Measurements from ENCODE around the gene INTS11. TPM values are rescaled to one million over a fixed set of nuclear protein-coding genes. Genes with fewer than 3 reads are reported as not detected.

Gene INTS11
- total RNA-seq, 1 donor from 2014 or later: 94.2 TPM

- Histone ChIP-seq H3K36me3 (ENCODE audit: control insufficient read depth, insufficient read depth, low read length) (no peaks in the 10 kb centered on the region), H3K27me3 (ENCODE audit: control insufficient read depth, insufficient read depth, low read length) (peaks cover 25% of the 10 kb centered on the region), H3K4me3 (ENCODE audit: low read depth, low read length) (no peak overlapping the region)
- DNase-seq (ENCODE audit: low read depth): no peak
- TF ChIP-seq, protein P1, sequence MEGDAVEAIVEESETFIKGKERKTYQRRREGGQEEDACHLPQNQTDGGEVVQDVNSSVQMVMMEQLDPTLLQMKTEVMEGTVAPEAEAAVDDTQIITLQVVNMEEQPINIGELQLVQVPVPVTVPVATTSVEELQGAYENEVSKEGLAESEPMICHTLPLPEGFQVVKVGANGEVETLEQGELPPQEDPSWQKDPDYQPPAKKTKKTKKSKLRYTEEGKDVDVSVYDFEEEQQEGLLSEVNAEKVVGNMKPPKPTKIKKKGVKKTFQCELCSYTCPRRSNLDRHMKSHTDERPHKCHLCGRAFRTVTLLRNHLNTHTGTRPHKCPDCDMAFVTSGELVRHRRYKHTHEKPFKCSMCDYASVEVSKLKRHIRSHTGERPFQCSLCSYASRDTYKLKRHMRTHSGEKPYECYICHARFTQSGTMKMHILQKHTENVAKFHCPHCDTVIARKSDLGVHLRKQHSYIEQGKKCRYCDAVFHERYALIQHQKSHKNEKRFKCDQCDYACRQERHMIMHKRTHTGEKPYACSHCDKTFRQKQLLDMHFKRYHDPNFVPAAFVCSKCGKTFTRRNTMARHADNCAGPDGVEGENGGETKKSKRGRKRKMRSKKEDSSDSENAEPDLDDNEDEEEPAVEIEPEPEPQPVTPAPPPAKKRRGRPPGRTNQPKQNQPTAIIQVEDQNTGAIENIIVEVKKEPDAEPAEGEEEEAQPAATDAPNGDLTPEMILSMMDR (IDR thresholded peaks at IDR 0.05; ENCODE audit: insufficient read depth, low read length, poor library complexity, severe bottlenecking): no peak
These were observed 40.0 kb downstream of the INTS11 start for GRCh38 chr1:1284221-1285101.

DNA sequence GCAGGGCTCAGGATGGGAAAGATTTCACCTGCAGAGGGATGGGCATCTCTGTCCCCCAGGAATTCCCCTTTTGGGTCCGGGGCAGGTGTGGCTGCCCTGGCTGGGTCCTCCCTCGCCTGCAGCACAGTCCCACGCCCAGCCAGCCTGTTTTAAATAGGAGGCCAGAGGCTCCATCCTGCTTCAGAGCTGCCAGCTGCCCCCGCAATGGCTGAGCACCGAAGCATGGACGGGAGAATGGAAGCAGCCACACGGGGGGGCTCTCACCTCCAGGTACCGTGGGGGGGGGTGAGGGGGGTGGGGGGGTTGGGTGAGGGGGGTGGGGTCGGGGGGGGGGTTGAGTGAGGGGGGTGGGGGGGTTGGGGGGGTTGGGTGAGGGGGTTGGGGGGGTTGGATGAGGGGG, 40.6 kb downstream of the INTS11 start:
- H3K27me3 ChIP-seq (ENCODE audit: control insufficient read depth, insufficient read depth, low read length): peaks cover 25% of the 10 kb centered on the region
- no peak overlapping the region for H3K4me3 ChIP-seq (ENCODE audit: low read depth, low read length)
- TF ChIP-seq, protein P1 (IDR thresholded peaks at IDR 0.05; ENCODE audit: insufficient read depth, low read length, poor library complexity, severe bottlenecking): peak; percentile 19
- DNase-seq (ENCODE audit: low read depth): no peak
- H3K36me3 ChIP-seq (ENCODE audit: control insufficient read depth, insufficient read depth, low read length): no peaks in the 10 kb centered on the region

DNA sequence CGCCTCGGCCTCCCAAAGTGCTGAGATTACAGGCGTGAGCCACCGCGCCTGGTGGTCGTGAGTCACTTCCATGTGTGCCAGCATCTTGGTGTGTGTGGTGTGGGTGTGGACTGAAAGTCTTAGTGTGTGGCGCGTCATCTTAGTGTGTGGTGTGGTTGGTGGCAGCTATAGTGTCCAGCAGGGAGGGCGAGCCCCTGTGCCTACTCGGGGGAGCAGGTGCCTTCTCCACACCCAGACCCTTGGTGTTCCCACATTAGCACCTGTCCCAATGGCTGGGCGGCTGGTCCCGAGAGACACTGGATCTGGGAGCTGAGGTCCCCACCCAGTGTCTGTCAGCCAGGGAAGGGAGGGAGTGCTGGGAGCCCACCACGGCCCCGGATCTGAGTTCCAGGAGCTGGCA, 41.5 kb downstream of the INTS11 start:
- peaks cover 25% of the 10 kb centered on the region for H3K27me3 ChIP-seq (ENCODE audit: control insufficient read depth, insufficient read depth, low read length)
- DNase-seq (ENCODE audit: low read depth): no peak
- H3K36me3 ChIP-seq (ENCODE audit: control insufficient read depth, insufficient read depth, low read length): no peaks in the 10 kb centered on the region
- no peak overlapping the region for H3K4me3 ChIP-seq (ENCODE audit: low read depth, low read length)
- TF ChIP-seq, protein P1 (IDR thresholded peaks at IDR 0.05; ENCODE audit: insufficient read depth, low read length, poor library complexity, severe bottlenecking): no peak

GRCh38 chr1:1281533-1282321, 42.7 kb downstream of the INTS11 start:
- Histone ChIP-seq H3K4me3 (ENCODE audit: low read depth, low read length) (no peak overlapping the region), H3K36me3 (ENCODE audit: control insufficient read depth, insufficient read depth, low read length) (no peaks in the 10 kb centered on the region), H3K27me3 (ENCODE audit: control insufficient read depth, insufficient read depth, low read length) (peaks cover 16% of the 10 kb centered on the region)
- TF ChIP-seq, protein P1 (IDR thresholded peaks at IDR 0.05; ENCODE audit: insufficient read depth, low read length, poor library complexity, severe bottlenecking): no peak
- DNase-seq (ENCODE audit: low read depth): no peak

GRCh38 chr1:1280782-1281481, 43.5 kb downstream of the INTS11 start:
- H3K36me3 ChIP-seq (ENCODE audit: control insufficient read depth, insufficient read depth, low read length): no peaks in the 10 kb centered on the region
- H3K27me3 ChIP-seq (ENCODE audit: control insufficient read depth, insufficient read depth, low read length): peaks cover 8% of the 10 kb centered on the region
- DNase-seq (ENCODE audit: low read depth): no peak
- no peak overlapping the region for H3K4me3 ChIP-seq (ENCODE audit: low read depth, low read length)
- TF ChIP-seq, protein P1 (IDR thresholded peaks at IDR 0.05; ENCODE audit: insufficient read depth, low read length, poor library complexity, severe bottlenecking): no peak
